Measurements from ENCODE around the gene SLC25A39.

SLC25A39 gene

DNA sequence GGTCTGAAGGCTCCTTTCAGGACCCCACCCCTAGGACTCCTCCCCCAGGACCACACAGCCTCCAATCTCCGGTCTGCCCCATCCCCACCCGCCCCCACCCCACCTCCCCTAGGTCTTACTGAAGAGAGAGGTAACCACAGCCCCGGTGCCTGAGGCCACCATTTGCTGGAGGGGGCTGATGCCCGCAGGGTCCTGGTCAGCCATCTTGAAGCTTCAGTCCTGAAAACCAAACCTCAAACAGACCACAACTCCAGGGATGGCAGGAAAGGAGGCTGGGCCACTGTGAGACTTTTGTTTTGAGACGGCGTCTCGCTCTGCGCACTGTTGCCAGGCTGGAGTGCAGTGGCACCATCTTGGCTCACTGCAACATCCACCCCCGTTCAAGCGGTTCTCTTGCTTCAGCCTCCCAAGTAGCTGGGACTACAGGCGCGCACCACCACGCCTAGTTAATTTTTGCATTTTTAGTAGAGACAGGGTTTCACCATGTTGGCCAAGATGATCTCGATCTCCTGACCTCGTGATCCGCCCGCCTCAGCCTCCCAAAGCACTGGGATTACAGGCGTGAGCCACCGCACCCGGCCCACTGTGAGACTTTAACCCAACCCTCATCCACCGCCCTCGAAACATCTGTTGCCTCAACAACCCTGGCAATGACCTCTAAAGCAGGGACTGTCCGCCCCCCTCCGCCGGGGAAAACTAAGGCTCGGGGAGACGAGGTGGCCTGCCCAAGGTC lies 1.1 kb downstream of the SLC25A39 start:
- H3K4me2 ChIP-seq (ENCODE audit: low read depth, low read length, poor library complexity, severe bottlenecking) = peak overlapping the region; percentile 95
- peaks cover 8% of the 10 kb centered on the region for H3K4me1 ChIP-seq (ENCODE audit: insufficient read depth, low read length, poor library complexity, severe bottlenecking)
- no peaks in the 10 kb centered on the region for H4K20me1 ChIP-seq (ENCODE audit: insufficient read depth, low read length, poor library complexity, severe bottlenecking)
- no peak overlapping the region for H2AFZ ChIP-seq (ENCODE audit: low read length)
- H3K79me2 ChIP-seq (ENCODE audit: insufficient read depth, low read length) = peaks cover 12% of the 10 kb centered on the region
- H3K36me3 ChIP-seq (ENCODE audit: insufficient read depth, low read length) = peaks cover 9% of the 10 kb centered on the region; the same call in 1 of the 2 replicates
- TF ChIP-seq, protein P1, sequence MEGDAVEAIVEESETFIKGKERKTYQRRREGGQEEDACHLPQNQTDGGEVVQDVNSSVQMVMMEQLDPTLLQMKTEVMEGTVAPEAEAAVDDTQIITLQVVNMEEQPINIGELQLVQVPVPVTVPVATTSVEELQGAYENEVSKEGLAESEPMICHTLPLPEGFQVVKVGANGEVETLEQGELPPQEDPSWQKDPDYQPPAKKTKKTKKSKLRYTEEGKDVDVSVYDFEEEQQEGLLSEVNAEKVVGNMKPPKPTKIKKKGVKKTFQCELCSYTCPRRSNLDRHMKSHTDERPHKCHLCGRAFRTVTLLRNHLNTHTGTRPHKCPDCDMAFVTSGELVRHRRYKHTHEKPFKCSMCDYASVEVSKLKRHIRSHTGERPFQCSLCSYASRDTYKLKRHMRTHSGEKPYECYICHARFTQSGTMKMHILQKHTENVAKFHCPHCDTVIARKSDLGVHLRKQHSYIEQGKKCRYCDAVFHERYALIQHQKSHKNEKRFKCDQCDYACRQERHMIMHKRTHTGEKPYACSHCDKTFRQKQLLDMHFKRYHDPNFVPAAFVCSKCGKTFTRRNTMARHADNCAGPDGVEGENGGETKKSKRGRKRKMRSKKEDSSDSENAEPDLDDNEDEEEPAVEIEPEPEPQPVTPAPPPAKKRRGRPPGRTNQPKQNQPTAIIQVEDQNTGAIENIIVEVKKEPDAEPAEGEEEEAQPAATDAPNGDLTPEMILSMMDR (conservative IDR thresholded peaks at IDR 0.05; ENCODE audit: low read length) = no peak
- no peak for TF ChIP-seq EZH2phosphoT487 (IDR thresholded peaks at IDR 0.05; ENCODE audit: borderline replicate concordance)
- H3F3A ChIP-seq (ENCODE audit: low read depth) = no peaks in the 10 kb centered on the region
- no peaks in the 10 kb centered on the region for H3K9me2 ChIP-seq (replicated peaks; ENCODE audit: low read depth, low read length)
- peak overlapping the region; percentile 77 for H3K4me3 ChIP-seq (ENCODE audit: low read length, poor library complexity, severe bottlenecking)
- no peaks in the 10 kb centered on the region for H3K9me3 ChIP-seq (ENCODE audit: insufficient read depth, low read depth, low read length)
- no peaks in the 10 kb centered on the region for H3K27me3 ChIP-seq (ENCODE audit: insufficient read depth, low read length, poor library complexity, severe bottlenecking)
- H3K9ac ChIP-seq (ENCODE audit: low read depth, low read length, poor library complexity, severe bottlenecking) = peak overlapping the region; percentile 77

DNA sequence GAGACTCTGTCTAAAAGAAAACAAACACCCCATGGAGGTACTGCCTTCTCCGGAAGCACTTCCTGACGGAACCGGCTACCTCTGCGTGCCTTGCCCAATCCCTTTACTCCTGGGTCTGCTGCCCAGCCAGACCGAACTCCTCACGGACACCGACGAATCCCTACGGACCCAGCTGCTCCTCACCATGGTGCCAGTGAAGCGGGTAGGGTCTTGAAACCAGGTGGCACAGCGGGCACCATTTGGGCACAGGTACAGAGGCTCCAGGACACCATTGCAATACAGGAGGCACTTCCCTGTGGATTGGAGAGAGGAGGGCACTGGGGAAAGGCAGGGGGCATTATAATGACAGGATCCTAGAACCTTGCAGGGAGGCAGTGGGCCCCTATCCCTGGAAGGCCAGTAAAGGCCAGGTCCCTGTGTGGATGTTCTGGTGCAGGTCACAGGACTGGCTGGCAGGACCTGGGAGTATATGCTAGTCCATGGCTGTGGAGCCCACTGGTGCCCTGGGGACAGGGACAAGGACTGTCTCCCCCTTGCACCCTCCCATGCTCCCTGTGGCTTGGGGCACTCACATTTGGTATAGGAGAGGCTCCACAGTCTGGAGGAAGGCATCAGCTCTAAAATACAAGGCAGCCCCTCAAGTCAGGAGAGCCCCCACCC lies 2.3 kb downstream of the SLC25A39 start:
- Histone ChIP-seq H2AFZ (ENCODE audit: low read length) (no peak overlapping the region), H3K36me3 (ENCODE audit: insufficient read depth, low read length) (peaks cover 9% of the 10 kb centered on the region; the same call in 1 of the 2 replicates), H3K4me1 (ENCODE audit: insufficient read depth, low read length, poor library complexity, severe bottlenecking) (peaks cover 8% of the 10 kb centered on the region), H3K9me2 (replicated peaks; ENCODE audit: low read depth, low read length) (no peaks in the 10 kb centered on the region), H3K9me3 (ENCODE audit: insufficient read depth, low read depth, low read length) (no peaks in the 10 kb centered on the region), H3F3A (ENCODE audit: low read depth) (no peaks in the 10 kb centered on the region), H3K27me3 (ENCODE audit: insufficient read depth, low read length, poor library complexity, severe bottlenecking) (no peaks in the 10 kb centered on the region), H3K4me2 (ENCODE audit: low read depth, low read length, poor library complexity, severe bottlenecking) (no peak overlapping the region), H3K4me3 (ENCODE audit: low read length, poor library complexity, severe bottlenecking) (no peak overlapping the region), H3K9ac (ENCODE audit: low read depth, low read length, poor library complexity, severe bottlenecking) (no peak overlapping the region), H3K79me2 (ENCODE audit: insufficient read depth, low read length) (peaks cover 12% of the 10 kb centered on the region), H4K20me1 (ENCODE audit: insufficient read depth, low read length, poor library complexity, severe bottlenecking) (no peaks in the 10 kb centered on the region)
- TF ChIP-seq, protein P1 (conservative IDR thresholded peaks at IDR 0.05; ENCODE audit: low read length) = no peak
- no peak for TF ChIP-seq EZH2phosphoT487 (IDR thresholded peaks at IDR 0.05; ENCODE audit: borderline replicate concordance)

DNA sequence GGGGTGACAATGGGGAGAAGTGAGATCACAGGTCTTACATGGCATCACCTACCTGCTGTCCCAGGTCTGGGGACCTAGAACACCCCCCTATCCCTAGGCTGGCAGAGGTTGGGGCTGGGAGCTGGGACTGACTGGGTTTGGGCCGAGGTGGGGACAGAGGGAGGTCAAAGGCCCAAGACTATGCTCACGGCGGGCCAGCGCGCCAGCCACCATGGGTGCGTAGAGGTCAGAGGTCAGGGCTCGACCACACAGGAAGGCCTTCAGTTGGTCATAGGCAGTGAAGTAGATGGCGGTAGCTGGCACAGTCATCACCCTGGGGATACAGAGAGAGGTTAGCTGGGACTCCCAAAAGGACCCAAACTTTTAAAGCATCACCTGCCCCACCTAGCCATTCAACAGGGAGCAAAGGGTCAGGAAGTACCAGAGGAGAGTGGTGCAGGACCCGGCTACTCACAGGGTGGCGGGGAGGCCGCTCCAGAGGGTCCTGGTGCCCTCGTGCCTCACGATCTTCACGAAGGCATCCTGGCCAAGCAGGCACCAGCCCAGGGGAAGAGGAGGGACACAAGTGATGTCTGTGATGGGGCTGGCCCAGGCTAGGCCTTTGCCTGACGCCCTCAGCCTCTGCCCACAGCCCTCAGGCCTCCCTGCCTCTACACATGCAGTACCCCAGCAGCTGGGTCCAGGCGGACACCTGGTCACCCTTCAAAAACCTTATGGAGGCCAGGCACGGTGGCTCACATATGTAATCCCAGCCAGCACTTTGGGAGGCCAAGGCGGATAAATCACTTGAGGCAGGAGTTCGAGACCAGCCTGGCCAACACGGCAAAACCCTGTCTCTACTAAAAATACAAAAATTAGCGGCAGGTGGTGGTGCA lies 3.1 kb downstream of the SLC25A39 start:
- H3K4me2 ChIP-seq (ENCODE audit: low read depth, low read length, poor library complexity, severe bottlenecking) = no peak overlapping the region
- no peaks in the 10 kb centered on the region for H3K27me3 ChIP-seq (ENCODE audit: insufficient read depth, low read length, poor library complexity, severe bottlenecking)
- TF ChIP-seq, protein P1 (conservative IDR thresholded peaks at IDR 0.05; ENCODE audit: low read length) = no peak
- no peak for TF ChIP-seq EZH2phosphoT487 (IDR thresholded peaks at IDR 0.05; ENCODE audit: borderline replicate concordance)
- no peak overlapping the region for H2AFZ ChIP-seq (ENCODE audit: low read length)
- no peaks in the 10 kb centered on the region for H3F3A ChIP-seq (ENCODE audit: low read depth)
- H3K9ac ChIP-seq (ENCODE audit: low read depth, low read length, poor library complexity, severe bottlenecking) = no peak overlapping the region
- peaks cover 12% of the 10 kb centered on the region for H3K79me2 ChIP-seq (ENCODE audit: insufficient read depth, low read length)
- no peaks in the 10 kb centered on the region for H4K20me1 ChIP-seq (ENCODE audit: insufficient read depth, low read length, poor library complexity, severe bottlenecking)
- peaks cover 8% of the 10 kb centered on the region for H3K4me1 ChIP-seq (ENCODE audit: insufficient read depth, low read length, poor library complexity, severe bottlenecking)
- H3K4me3 ChIP-seq (ENCODE audit: low read length, poor library complexity, severe bottlenecking) = no peak overlapping the region
- H3K36me3 ChIP-seq (ENCODE audit: insufficient read depth, low read length) = peaks cover 9% of the 10 kb centered on the region; the same call in 1 of the 2 replicates
- no peaks in the 10 kb centered on the region for H3K9me2 ChIP-seq (replicated peaks; ENCODE audit: low read depth, low read length)
- H3K9me3 ChIP-seq (ENCODE audit: insufficient read depth, low read depth, low read length) = no peaks in the 10 kb centered on the region

Measured in Loucy (cell line).